HG02885 (cell line): Measurements from ENCODE around the gene CFAP210.

ENCODE experiments used
- ATAC-seq: cut with Tn5 transposase; IDR thresholded peaks from one replicate; pipeline ENCODE4 v1.9.1; 2021; ENCODE audit warnings: mild to moderate bottlenecking; ENCODE audit not compliant: unreplicated experiment, poor library complexity

Gene CFAP210

DNA sequence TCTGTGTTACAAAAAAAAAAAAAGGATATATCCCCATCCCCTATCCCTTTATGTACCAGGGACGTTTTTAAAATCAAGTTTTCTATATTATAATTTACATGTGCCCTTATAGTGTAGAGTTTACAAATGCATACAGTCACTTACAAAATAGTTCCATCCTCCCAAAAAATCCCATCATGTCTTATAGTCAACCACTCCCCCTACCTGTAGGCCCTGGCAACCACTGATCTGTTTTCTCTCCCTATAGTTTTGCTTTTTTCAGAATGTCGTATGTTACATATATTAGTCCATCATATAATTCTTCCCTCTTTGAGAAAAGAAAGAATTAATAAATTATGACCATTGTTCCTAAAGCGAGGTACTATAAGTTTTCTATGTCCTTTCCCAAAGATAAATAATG lies 17.8 kb downstream of the CFAP210 start:
- ATAC-seq = no peak

DNA sequence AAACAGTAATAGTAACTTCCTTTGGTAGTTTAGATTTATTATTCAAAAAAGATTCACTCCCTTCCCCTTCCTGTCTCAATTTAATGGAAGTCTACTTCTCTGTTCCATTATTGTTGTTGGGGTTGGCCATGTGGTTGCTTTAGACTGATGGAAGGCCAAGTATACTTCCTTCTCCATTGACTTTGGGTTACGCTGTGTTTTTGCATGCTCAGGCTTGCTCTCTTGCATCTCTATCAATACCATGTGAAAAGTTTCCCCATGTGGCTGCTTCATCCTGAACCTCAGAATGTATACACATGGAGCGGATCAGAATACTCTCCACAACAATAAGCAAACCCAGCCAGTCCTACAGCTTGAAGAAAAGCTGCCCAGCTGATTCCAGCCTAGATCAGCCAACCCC lies 20.3 kb downstream of the CFAP210 start:
- ATAC-seq = no peak

- no peak for ATAC-seq
Observed at GRCh38 chr2:169673106-169673505, 21.1 kb downstream of the CFAP210 start.

- no peak for ATAC-seq
Observed at GRCh38 chr2:169672406-169672805, 21.8 kb downstream of the CFAP210 start.

GRCh38 chr2:169670937-169671336 lies 23.3 kb downstream of the CFAP210 start:
- no peak for ATAC-seq

- no peak for ATAC-seq
Observed at GRCh38 chr2:169670215-169670651, 24.0 kb downstream of the CFAP210 start.

GRCh38 chr2:169667583-169667982 lies 26.6 kb downstream of the CFAP210 start:
- ATAC-seq = no peak

DNA sequence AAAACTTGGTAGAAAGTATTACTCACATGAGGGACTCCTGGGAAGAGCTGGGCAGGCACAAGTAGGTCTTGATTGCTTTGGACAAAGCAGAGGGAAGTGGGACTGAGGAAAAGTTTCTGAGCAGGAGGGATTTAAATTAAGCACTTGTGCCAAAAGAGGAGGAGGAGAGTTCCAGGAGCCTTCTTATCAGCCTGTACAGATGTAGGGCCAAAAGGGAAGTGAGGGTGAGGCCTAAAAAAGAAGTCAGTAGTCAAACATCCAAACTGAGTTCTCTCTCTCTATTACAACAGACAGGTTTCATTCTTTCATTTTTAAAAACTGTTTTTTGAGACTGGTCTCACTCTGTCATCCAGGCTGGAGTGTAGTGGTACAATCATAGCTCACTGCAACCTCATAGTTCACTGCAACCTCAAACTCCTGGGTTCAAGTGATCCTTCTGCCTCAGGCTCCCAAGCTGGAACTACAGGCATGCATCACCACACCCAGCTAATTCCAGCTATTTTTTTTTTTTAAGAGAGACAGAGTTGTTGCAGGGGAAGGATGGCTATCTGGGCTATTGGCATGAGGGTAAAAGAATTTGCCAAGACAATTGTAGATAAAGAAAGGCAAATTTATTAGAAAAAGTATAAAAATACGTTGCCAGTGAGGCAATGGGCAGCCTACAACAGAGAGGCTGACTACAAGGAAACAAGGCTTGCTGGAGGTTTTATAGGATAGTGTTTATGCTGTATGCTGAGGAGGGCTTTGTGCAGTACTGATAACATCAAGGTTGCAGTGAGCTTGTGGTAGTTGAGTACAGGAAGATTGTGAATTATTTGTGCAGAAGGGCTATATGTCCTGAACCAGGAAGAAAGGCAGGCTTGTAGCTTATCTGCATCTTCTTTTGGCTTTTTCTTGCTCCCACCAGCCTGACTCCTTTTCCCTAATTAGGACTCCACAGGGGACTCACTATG lies 29.0 kb downstream of the CFAP210 start:
- no peak for ATAC-seq

GRCh38 chr2:169664600-169664977 lies 29.6 kb downstream of the CFAP210 start:
- ATAC-seq = no peak

- ATAC-seq = no peak
Observed at GRCh38 chr2:169663247-169663646, 31.0 kb downstream of the CFAP210 start.

DNA sequence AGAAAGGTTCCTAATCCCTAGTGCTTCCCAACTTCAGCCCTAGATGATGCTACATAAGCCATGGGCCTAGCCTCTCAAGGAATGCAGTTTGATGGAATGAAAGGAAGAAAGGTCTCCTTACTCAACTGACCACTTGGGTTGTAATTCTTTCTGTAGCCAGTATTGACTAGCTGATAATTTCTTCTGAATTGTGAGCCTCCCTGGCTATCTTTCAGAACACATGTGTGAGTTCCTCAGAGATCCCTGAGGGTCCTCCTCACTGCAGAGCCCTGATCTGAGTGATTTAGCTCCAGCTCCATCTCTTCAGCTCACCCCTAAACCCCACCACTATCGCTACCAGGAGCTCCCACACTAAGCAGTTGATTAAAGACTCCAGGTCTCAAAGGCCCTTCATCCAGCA lies 31.5 kb downstream of the CFAP210 start:
- ATAC-seq = no peak

GRCh38 chr2:169661265-169661664 lies 32.9 kb downstream of the CFAP210 start:
- ATAC-seq = no peak

DNA sequence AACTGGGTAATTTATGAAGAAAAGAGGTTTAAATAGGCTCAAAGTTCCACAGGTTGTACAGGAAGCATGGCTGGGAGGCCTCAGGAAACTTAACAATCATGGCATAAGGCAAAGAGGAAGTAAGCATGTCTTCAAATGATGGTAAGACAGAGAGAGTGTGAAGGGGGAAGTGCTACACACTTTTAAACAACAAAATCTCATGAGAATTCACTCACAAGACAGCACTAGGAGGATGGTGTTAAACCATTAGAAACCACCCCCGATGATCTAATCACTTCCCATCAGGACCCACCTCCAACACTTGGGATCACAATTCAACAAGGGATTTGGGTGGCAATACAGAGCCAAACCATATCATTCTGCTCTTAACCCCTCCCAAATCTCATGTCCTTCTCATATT lies 34.9 kb downstream of the CFAP210 start:
- no peak for ATAC-seq

DNA sequence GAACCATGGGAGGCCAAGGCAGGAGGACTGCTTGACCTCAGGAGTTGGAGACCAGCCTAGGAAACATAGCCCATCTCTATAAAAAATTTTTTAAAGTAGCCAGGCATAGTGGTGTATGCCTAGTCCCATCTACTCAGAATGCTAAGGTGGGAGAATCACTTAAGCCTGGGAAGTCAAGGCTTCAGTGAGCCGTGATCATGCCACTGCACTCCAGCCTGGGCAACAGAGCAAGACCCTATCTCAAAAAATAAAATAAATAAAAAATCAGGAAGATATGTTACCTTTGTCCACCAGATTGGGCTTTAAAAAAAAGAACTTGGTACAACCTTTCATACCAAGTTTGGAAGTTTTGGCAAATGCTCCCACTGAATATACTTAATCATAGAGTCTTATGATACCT lies 35.3 kb downstream of the CFAP210 start:
- ATAC-seq = no peak

DNA sequence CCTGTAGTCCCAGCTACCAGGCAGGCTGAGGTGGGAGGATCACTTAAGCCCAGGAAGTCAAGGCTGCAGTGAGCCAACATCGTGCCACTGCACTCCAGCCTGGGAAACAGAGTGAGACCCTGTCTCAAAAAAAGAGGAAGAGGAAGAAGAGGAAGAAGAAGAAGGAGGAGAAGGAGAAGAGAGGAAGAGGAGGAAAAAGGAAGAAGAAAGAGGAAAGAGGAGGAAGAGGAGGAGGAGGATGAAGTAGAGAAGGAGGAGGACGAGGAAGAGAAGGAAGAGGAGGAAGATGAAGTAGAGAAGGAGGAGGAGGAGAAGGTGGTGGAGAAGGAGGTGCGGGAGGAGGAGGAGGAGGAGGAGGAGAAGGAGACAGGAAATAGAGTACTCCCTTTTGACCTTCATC lies 38.0 kb downstream of the CFAP210 start:
- ATAC-seq = no peak

DNA sequence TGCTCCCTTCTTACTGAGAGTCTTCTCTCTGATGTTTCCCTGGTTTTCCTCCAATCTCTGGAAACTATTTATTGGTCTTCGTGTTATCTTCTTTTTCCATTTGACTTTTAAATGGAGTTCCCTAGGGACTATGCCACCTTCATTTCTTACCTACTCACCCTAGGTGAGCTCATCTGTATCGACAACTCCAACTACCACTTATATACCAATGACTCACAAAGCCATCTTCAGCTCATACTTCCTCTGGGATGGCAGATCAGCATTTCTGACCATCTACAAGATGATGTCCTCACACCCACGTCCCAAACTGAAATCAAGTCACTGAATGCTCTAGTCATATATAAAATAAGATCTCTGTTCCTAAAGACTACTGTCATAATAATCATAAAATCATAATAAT lies 40.6 kb downstream of the CFAP210 start:
- ATAC-seq = no peak

DNA sequence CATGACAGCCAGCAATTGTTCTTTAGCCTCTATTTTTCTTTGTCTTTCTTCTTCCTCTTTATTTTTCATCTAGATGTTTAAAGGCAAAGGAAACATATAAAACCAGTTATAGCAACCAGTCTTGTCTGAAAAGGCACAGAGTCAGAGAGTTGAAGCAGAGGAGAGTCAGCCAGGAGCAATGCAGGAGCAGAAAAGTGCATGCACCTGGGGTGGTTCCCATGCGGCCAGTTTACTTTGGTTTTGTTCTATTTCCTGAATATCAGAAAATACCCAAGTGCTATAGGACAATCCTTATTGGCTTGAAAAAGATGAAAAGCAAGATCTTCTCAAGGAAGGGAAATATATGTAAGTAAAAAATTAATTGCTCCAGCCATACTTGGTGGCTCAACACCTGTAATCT lies 44.9 kb downstream of the CFAP210 start:
- ATAC-seq = no peak

- no peak for ATAC-seq
Observed at GRCh38 chr2:169647496-169647895, 46.7 kb downstream of the CFAP210 start.

GRCh38 chr2:169644173-169644572 lies 50.0 kb downstream of the CFAP210 start:
- ATAC-seq = no peak

DNA sequence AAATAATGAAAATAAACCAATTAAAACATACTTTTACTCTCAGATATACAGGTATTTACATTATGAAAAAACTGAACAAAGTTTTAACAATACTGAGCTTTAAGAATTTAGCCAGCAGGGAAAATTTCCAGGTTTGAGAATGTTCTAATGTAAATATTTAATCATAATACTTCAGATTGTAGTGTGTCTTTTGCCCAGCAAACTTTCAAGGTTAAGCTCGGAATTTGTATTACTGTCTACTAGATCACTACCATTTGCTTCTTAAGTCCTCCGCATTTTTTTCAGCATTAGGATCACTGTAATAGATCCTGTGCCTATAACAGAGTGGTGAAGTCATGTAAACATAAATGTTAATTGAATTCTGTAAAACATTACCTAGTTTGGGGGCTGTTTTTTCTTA lies 52.7 kb downstream of the CFAP210 start:
- no peak for ATAC-seq

DNA sequence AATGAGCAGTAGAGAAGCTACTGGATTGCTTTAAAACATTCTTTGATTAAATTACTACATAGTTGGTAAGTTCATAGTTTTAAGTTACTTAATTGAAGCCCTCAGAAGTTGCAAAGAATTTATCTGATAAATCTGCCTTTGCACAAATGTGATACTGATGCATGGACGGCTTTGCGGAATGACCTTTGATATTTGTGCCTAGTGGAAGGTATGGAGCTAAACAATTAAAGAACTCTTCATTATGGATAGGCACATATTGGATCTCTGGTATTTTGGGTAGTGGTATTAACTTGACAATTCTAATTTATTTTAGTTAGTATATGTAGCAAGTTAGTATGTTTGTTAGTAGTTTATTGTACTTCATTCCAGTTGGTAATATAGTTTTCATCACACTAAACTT lies 54.1 kb downstream of the CFAP210 start:
- no peak for ATAC-seq

GRCh38 chr2:169637620-169638019 lies 56.6 kb downstream of the CFAP210 start:
- ATAC-seq = no peak
